NCI-H510A (cell line): Measurements from ENCODE around the gene MALAT1.

Source experiments
- DNase-seq: peaks from one replicate; lab custom pipeline; 2025; lab: John Stamatoyannopoulos, UW

The MALAT1 gene

DNA sequence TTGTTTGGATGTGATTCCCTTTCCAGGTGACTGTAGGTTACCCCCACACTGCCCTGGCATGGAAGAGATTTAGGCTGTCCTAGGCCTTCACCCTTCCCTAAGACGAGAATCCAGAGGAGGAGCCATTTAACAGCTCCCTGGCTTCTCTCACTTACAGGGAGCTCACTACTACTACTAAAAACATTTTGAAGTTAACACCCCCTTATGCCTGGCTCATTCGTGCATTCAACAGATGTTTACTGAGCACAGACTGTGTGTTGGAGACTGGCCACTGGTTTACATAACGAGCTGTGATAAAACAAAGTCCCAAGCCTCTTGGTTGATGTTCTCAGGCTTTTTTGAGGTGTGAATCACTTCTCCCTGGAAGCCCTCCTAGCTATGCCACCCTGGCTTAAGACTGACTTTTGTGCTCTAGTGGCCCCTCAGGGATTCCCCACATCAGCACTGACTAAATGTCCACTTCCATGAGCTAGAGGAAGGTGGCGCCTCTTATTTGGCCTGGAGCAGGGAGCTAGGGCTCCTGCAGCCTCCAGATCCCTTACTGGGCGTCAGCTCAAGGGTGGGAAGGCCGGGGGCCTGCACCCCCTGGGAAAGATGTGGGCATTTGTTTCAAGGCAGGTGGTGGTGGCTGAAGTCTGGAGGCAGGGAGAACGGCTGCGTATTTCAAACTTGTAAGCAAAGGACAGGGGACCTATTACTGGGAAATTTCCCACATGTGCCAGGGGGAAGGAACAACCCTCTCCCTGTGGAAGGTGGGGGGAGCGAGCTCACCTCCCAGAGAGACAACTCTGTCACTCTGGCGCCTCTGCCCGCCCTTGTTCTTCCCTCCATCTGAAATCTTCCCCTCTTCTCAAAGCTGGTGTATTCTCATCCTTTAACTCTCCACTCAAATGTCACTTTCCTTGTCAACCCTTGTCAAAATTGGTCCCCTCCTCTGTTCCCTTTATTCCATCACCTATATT lies 19.4 kb upstream of the MALAT1 start:
- no peak for DNase-seq

DNA sequence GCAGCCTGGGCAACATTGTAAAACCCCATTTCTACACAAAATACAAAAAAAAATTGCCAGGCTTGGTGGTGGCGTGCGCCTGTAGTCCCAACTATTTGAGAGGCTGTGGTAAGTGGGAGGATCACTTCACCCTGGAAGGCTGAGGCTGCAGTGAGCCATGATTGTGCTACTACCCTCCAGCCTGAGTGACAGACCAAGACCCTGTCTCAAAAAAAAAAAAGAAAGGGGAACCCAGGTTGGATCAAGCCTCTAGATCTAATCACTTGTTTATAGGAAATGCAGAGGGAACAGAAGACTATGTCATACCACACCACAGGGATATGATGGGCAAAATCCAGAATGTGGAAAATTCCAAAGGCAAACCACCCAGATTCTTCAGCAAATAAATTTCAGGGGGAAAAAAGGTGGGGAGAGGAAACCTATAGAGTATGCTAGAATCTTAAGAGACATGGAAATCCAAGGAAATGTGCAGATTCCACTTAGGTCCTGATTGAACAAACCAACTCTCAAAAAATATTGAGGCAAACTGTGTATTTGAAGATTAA lies 16.5 kb upstream of the MALAT1 start:
- DNase-seq = no peak

DNA sequence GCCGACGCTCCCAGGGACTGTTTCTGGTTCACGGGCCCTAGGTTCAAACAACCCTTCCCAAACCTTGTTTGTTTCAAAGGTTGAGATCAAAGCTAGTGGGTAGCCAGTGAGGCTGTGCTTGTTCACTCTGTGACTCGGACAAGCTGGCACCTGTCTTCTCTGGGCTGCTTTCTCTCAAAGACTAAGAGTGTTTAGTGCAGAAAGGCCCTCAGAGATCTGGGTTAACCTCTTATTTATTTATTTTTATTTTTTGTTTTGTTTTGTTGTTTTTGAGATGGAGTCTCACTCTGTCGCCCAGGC lies 13.0 kb upstream of the MALAT1 start:
- DNase-seq = no peak

DNA sequence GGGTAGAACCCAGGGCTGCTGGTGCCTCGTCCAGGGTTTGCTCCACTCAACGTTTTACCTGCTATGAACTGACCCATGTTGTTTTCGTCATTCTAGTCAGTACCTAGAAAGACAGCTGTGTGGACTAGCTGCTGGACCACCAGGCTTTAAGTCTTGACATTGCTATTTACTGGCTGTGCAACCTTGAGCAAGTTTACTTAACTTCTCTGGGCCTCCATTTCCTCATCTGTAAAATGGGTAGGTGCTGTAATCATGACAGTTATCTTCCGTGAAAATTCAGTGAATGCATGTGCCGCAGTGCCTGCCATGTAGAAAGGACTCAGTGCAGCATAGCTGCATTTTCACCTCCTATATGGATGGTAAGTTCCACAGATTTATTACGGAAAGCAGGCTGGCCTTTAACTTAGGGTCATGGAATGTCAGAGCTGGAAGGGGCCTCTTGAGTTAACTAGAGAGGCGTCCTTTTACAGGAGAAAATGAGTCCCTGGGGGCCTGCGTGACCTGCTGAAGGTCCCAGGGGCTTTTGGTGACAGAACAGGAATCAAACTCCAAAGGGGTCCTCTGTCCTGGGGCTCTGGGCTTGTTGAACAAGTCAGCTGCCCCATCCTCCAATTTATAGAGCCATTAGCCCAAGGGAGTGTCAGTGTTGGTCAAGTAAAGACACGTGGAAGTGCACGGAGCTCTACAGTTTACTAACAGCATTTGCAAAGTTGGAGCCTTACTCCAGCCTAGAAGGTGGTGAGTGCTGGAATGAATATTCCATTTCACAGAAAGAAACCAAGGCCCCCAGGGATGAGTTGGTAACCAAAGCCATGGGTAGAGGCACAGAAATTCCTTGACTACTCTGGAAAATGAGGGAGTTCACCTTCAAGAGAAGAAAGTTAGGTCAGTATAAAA lies 12.0 kb upstream of the MALAT1 start:
- DNase-seq = no peak

DNA sequence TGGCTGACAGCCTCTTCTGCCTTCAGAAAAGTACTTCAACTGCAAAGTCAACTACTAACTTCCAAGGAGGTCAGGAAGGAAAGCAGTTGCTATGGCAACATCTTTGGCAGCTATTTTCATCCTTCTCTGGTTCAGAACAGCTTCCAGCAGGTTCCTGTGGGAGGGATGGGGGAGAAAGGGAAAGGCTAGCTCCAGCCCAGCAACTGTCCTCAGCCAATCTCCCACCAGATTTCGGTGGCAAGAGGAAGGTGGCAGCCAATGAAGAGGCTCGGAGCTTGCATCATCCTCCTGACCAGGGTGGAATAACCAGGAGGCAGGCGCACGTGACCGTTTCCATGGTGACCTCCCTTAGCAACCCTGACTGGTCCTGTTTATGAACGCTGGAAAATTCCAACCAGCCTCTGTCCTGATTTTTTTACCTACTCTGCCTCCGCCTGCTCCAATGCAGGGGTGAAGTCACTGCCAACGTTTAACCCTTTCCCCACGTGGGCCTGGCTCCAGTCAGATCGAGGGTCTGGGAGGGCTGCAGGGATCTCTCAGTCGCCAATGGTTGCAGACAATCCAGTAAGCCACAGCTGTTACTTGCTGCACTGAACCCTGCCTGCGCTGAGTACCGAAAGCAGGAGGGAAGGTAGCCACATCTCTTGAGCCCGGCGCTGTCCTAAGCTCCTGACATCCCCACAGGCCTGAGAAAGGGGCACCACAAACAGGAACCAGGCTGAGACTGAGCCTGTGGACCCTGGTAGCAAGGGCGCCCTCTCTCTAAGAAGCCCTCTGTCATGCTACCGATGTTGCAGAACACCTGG lies 11.2 kb upstream of the MALAT1 start:
- peak; percentile 98 for DNase-seq

DNA sequence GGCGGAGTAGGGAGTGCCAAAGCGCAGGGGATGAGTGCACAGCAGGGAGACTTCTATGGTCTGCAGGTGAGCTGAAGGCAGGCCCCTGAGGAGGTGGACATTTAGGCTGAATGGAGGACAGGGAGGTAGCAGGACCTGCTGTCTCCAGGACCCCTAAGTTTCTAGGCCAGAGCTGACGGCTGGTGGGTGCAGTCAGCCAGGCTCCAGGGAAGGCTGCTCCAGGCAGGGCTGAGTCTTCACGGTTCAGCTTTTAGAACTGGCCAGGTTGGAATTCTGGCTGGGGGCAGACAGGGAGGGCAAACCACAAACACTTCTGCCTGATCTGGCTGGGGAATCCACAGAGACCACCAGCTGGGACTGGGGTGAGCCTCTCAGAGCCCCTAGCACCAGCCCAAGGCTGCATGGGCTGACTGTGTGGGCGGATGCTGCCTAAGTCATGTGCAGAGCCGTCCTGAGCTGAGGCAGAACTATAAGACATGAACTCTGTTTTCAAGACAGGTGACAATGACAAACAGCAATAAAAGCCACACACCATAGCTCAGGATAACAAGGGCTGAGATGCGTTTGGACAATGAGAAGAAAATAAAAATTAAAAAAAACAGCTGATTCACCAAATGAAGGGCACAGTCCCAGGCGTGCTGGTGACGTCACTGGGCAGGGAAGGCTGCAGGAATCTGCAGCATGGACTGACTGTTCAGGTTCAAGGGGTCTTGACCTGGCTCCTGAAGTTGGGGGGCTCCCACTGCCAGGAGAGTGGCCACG lies 10.4 kb upstream of the MALAT1 start:
- DNase-seq = no peak

DNA sequence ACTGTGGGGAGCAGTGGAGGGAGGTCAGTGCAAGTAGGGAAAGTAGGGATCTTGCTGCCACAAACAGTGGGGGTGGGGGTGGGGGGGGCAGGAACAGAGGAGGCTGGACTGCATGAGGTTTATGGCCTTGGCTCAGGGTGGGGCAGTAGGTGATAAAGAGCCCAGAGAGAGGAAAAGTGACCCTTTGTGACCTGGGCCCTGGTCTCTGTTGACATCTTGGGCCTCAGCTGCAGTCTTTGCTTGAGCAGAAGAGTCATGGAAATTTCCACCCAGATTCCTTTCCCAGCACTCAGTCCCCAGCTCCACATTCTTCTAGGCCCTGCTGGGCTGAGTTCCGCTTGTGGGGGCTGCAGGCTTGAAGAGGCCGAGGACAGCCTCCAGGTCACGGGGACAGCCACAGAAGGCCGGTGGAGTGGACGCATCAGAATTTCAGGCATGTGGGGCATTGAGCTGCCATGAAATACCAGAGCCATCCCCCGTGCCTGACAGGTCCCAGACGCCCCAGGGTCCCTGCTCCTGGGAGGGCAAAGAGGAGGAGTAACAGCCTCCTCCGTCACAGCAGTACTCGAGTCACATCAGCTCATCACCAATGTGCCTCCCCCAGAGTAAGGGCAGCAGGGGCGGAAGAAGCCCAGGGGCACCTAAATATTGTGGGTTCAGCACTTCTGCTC lies 9.7 kb upstream of the MALAT1 start:
- no peak for DNase-seq

DNA sequence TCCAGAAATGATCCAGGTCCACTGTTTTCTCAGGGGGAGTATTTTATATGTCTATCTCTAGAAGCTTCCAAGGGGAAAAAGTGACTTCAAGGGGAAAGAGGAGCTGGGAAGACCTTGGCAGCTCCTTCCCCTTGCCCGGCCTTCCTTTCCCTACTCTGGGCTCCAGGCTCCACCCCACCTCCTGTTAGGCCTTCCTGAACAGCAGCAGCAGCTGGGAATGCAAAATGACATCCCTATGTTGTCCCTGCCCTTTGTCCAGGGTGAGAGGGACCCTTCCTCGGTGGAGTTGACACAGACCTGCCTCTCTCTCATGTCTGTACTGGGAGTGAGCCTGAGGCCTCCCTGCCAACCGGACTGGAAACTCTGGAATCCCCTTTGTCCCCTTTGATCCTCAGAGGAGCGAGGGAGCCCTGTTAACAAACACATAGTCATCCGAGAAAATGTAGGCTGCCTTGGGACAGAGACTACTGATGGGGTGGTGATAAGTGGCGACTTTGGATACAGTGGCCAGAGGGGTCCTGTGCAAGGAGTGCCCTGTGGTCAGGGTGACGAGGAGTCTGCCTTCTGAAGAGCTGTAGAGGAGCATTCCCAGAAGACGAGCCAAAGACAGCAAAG lies 9.0 kb upstream of the MALAT1 start:
- DNase-seq = no peak

DNA sequence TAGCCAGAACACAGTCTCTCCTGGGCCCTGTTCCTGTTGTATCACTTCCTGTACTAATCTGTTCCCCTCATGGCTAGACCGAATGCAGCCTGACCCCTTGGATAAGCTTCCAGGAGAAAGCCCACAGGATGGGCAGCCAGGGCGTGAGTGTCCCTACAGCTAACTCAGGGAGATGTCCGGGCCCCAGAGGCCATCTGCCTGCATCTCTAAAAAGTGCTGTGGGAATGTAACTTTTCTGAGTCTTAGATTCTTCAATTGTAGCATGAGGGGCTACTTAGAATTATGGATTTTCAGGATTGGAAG lies 7.7 kb upstream of the MALAT1 start:
- no peak for DNase-seq

DNA sequence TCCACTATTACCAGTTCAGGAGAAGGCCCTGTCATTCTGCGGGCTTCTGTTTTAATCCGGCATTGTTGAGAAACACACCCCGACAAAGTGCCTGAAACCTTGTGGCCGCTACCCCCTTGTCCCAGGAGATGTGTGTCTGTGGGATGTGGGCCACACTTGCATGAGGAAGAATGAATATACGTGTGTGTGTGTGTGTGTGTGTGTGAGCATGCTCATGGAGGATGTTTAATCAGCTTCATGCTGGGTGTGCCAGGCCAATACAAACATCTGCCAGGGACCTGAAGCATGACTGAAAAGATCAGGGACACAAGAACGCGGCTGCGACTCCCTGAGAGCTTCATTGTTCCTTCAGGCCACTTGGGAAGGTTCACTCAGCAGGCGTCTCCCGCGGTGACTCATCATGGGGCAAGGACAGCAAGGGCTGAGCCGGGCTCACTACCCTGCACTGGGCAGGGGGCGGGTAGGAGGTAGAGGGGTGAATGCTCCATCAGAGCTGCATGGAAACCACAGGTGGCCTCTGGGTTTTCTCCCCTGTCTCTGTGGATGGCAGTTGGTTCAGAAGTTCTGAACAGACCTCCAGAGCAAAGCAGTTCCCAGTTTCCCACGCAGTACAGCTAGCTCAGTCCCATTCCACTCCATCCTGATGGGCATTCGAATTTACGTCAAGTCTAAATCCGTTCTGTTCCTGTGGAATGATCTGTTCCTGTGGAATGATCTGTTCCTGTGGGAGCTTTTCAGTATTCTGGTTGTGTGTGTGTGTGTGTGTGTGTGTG lies 7.0 kb upstream of the MALAT1 start:
- DNase-seq = peak; percentile 88

DNA sequence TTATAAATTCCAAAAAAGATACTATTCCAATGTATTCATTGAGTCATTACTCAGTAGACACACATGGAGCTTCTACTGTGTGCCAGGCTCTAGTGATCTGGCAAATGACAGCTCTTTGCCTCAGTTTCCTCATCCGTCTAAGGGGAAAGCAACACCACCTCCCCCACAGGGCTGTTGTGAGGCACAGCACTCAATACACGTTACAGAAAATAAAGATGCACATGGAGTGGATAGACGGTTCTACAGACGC lies 6.5 kb upstream of the MALAT1 start:
- DNase-seq = no peak

DNA sequence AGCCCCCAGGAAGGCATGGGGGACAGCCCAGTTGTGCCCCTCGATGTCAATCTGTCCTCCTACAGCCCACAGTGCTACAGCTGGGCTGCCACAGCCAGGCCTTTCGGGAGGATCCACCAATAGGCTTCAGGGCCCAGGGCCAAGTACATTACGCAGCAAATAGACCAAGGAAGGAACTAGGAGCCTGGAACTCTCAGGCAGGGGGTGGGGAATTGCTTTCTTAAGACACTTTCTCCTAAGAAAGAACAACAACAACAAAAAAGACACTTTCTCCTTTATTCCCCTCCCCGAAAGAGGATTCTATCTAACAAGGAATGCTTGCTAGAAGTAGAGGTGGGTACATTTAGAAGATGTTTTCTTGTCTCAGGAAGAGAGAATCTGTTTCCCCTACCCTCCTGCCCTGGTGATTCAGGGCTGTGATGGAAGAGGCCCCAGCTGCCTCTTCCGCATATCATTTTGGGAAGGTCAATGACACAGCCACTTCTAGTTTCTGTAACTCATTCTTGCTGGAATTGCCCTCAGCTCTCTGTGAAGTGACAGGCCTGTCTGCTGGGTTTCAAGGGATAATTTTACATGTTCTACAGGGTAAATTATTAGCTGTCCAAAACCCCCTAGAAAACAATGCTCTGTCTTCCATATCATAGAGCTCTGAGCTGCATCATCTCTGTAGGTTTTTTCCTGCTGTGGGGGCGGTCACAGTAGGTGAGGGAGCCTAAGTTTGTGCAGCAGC lies 6.0 kb upstream of the MALAT1 start:
- no peak for DNase-seq

DNA sequence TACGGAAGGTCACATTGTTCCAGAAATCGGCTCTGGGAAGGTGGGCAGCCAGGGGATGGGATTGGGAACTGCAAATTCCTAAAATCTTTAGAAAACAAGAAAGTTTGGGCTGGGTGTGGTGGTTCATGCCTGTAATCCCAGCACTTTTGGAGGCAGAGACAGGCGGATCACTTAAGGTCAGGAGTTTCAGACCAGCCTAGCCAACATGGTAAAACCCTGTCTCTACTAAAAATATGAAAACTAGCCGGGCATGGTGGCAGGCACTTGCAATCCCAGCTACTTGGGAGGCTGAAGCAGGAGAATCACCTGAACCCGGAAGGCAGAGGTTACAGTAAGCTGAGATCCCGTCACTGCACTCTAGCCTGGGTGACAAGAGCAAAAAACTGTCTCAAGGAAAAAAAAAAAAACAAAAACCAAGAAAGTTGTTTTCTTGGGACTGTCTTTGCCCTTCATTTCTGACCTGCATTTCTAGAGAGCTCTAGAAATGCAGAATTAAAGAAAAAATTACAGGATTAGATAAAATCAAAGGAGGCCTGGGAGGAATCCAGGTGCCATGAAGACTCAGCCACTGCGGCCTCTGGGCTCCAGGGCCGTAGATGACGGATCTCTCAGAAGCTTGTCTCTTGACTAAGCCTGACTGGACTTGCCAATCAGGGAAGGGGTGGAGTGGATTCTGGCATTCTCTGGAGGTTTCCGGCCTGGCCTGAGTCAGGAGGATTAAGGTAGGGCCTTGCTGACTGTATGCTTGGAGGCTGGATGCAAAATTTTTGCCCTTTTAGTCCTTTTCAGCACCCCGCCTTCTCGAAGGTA lies 5.3 kb upstream of the MALAT1 start:
- peak; percentile 49 for DNase-seq

DNA sequence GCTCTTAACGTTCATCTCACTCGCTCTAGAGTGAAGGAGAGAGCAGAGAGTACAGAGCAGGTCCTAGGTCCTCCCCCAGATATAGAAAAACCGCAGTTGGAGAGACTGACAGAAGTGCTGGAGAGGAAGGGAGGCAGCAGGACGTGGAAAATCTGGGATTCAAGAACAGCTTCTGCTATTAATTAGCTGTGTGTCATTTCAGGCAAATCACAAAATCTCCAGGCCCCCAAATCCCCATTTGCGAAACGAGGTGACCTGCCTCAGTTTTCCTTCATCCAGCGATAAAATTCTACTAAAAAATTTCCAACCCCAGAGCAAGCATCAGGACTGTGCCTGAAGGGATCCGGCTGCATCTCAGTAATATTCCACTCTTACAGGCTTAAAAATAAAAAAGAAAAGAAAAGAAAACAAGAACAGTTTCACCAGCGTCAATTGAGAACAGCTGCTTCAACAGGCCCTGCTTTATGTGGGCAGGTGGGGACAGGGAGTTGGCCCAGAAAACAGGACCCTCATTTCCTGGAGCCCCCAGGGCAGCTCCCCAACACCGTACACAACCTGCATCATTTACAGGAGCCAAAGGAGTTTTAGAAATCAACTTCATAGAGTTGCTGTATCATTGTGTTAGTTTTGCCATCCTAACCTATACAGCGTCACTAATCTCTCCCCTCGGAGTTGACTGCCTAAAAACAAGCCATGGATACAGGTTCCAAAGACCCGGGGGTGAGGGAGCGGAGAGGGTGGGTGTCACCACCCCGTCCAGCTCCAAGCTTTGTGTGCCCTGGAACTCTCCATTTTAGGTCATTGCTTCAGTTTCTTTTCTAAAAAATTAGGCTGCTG lies 2.3 kb upstream of the MALAT1 start:
- DNase-seq = no peak

DNA sequence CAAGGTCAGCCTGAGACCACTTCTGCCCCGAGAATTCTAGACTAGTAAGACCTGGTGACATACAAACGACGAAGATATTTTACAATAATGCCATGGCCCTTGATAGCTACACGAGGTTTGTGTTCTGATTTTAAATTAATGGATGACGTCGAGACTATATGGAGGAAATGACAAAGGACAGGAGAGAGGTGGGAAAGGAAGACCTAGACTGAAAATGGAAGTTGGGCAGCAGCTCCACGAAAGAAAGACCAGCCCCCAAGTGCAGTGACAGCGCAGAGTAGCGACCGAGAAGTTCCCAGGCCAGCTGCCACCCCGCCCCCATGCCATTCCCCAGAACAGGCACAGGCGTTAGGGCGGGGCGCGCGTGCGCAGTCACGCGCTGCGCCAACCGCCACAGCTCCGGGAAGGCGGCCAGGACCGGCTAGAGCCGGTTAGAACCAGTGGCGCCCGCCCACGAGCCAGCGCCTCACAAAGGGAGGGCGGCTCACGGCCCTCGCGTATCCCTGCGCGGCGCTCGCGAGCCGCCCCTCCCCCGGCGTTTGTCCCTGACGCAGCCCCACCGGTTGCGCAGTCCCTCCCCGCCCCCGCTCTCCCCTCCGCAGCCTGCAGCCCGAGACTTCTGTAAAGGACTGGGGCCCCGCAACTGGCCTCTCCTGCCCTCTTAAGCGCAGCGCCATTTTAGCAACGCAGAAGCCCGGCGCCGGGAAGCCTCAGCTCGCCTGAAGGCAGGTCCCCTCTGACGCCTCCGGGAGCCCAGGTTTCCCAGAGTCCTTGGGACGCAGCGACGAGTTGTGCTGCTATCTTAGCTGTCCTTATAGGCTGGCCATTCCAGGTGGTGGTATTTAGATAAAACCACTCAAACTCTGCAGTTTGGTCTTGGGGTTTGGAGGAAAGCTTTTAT lies 1.5 kb upstream of the MALAT1 start:
- DNase-seq = peak; percentile 98

DNA sequence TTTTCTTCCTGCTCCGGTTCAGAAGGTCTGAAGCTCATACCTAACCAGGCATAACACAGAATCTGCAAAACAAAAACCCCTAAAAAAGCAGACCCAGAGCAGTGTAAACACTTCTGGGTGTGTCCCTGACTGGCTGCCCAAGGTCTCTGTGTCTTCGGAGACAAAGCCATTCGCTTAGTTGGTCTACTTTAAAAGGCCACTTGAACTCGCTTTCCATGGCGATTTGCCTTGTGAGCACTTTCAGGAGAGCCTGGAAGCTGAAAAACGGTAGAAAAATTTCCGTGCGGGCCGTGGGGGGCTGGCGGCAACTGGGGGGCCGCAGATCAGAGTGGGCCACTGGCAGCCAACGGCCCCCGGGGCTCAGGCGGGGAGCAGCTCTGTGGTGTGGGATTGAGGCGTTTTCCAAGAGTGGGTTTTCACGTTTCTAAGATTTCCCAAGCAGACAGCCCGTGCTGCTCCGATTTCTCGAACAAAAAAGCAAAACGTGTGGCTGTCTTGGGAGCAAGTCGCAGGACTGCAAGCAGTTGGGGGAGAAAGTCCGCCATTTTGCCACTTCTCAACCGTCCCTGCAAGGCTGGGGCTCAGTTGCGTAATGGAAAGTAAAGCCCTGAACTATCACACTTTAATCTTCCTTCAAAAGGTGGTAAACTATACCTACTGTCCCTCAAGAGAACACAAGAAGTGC lies 661 bp upstream of the MALAT1 start:
- DNase-seq = no peak
